ENCODE results near the gene OXT.

OXT gene

DNA sequence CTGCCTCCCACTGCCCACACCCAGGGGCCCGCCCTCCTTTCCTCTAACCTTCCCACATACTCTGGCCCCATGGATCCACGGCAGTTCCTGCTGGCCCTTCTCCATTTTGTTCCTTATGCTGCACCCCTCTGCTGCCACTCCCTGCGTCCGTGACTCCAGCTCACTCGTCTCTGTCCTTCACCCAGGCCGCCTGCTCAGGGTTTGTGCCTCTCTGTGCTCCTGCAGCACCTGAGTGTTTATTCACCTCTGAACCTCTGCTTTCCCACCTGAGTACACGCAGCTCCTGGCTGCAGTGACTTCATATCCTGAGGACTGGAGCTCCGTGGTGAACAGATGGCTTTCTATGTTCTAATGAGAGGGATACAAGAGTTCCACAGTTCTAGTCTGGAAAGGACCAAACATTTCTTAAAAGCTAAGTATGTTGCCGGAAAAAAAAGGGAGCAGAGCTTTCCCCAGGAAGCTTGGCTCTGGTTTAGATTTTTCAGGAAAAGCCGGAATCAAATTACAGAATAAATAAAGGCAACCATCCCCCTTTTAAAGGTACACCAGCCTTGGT is 29.5 kb upstream of the OXT start (continued):
- TF ChIP-seq ZNF8 (CRISPR knock-in tag; IDR thresholded peaks at IDR 0.05), result no peak
- TF ChIP-seq TCF4 (CRISPR knock-in tag; IDR thresholded peaks at IDR 0.05; ENCODE audit: borderline replicate concordance), result no peak

DNA sequence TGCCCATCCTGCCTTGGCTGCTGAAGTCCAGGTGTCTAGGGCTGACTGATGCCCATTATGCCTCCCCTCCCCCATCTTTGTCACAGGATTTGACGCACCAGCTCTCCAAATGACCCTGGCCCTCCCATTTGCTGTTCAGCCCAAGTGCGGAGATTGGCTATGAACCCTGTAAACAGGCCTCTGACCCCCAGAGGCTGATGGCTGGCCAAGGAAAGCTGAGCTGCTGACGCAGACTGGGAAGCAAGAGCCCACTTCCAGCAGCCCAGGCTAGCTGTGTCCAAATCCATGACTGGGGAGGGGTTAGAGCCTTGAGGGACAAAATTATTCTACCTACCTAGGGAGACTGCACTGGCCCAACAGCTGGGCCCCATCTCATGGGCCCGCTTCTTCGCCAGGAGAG is 28.8 kb upstream of the OXT start:
- no peak for ATAC-seq
- TF ChIP-seq CSRNP3 (CRISPR knock-in tag; IDR thresholded peaks at IDR 0.05) (no peak), SNAI2 (CRISPR knock-in tag; IDR thresholded peaks at IDR 0.05) (no peak), ZNF70 (CRISPR knock-in tag; IDR thresholded peaks at IDR 0.05) (no peak), ZFP3 (CRISPR knock-in tag; IDR thresholded peaks at IDR 0.05) (no peak), TCF4 (CRISPR knock-in tag; IDR thresholded peaks at IDR 0.05; ENCODE audit: borderline replicate concordance) (no peak), BACH2 (CRISPR knock-in tag; IDR thresholded peaks at IDR 0.05; ENCODE audit: borderline replicate concordance) (no peak), OSR1 (CRISPR knock-in tag; IDR thresholded peaks at IDR 0.05) (no peak), TOX (CRISPR knock-in tag; IDR thresholded peaks at IDR 0.05; ENCODE audit: borderline replicate concordance) (no peak), ZC3H10 (CRISPR knock-in tag; IDR thresholded peaks at IDR 0.05) (no peak), RARB (CRISPR knock-in tag; IDR thresholded peaks at IDR 0.05) (no peak), ZFP30 (CRISPR knock-in tag; IDR thresholded peaks at IDR 0.05) (no peak), ARNTL (CRISPR knock-in tag; IDR thresholded peaks at IDR 0.05; ENCODE audit: borderline replicate concordance, low read depth) (no peak), GLIS3 (CRISPR knock-in tag; IDR thresholded peaks at IDR 0.05) (no peak), CREB5 (CRISPR knock-in tag; IDR thresholded peaks at IDR 0.05; ENCODE audit: low read depth) (no peak), ZNF8 (CRISPR knock-in tag; IDR thresholded peaks at IDR 0.05) (no peak), ISL1 (CRISPR knock-in tag; IDR thresholded peaks at IDR 0.05) (no peak), POU6F1 (CRISPR knock-in tag; IDR thresholded peaks at IDR 0.05; ENCODE audit: borderline replicate concordance, low read depth) (no peak)

DNA sequence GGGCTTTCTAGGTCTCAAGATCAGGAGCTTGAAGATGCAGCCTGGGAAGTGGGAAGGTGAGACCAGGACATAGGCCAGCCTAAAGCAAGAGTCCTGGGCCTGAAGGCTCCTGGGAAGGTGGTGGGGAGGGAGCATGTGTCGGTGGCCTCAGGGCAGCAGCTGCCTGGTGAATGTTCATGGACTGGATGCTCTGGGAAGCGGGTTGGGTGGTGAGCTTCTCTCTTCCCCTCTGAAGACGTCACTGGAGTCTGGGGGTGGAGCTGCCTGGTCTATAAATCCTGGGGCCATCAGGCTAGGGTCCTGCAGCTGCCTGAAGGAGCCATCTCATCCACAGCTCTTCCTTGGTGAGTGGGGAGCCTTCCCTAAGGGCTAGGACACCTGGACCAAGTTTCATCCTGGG is 28.1 kb upstream of the OXT start, which contains the start of gene GNRH2:
TSS of gene GNRH2 (plus strand) at position 301 of the 400 bp plus-strand sequence. CDS start 793 bp downstream, outside the sequence.
- no peak for ATAC-seq
- TF ChIP-seq, protein P1, sequence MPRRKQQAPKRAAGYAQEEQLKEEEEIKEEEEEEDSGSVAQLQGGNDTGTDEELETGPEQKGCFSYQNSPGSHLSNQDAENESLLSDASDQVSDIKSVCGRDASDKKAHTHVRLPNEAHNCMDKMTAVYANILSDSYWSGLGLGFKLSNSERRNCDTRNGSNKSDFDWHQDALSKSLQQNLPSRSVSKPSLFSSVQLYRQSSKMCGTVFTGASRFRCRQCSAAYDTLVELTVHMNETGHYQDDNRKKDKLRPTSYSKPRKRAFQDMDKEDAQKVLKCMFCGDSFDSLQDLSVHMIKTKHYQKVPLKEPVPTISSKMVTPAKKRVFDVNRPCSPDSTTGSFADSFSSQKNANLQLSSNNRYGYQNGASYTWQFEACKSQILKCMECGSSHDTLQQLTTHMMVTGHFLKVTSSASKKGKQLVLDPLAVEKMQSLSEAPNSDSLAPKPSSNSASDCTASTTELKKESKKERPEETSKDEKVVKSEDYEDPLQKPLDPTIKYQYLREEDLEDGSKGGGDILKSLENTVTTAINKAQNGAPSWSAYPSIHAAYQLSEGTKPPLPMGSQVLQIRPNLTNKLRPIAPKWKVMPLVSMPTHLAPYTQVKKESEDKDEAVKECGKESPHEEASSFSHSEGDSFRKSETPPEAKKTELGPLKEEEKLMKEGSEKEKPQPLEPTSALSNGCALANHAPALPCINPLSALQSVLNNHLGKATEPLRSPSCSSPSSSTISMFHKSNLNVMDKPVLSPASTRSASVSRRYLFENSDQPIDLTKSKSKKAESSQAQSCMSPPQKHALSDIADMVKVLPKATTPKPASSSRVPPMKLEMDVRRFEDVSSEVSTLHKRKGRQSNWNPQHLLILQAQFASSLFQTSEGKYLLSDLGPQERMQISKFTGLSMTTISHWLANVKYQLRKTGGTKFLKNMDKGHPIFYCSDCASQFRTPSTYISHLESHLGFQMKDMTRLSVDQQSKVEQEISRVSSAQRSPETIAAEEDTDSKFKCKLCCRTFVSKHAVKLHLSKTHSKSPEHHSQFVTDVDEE (CRISPR knock-in tag; IDR thresholded peaks at IDR 0.05), result no peak
- TF ChIP-seq ESRRG (CRISPR knock-in tag; IDR thresholded peaks at IDR 0.05) (no peak), BACH2 (CRISPR knock-in tag; IDR thresholded peaks at IDR 0.05; ENCODE audit: borderline replicate concordance) (no peak), CREB5 (CRISPR knock-in tag; IDR thresholded peaks at IDR 0.05; ENCODE audit: low read depth) (no peak), TOX (CRISPR knock-in tag; IDR thresholded peaks at IDR 0.05; ENCODE audit: borderline replicate concordance) (no peak)

GRCh38 chr20:3044336-3044965 is 27.0 kb upstream of the OXT start:
- no peak for ATAC-seq
- TF ChIP-seq ISL1 (CRISPR knock-in tag; IDR thresholded peaks at IDR 0.05) (no peak), GLIS3 (CRISPR knock-in tag; IDR thresholded peaks at IDR 0.05) (no peak), OSR1 (CRISPR knock-in tag; IDR thresholded peaks at IDR 0.05) (no peak), BACH2 (CRISPR knock-in tag; IDR thresholded peaks at IDR 0.05; ENCODE audit: borderline replicate concordance) (no peak)

Measured in SK-N-SH treated with all-trans-retinoic acid at 6 μM for 48 hours (cell line).